T-helper 2 cell treated with Interferon-gamma antibody and Interleukin-4, amounts not matched to agents 5 μg/mL and 100 μg/mL, for 36 hours (primary cell): ENCODE data around the gene BHMT.
A peak's percentile ranks its signal among the peaks of the same experiment; 100 is the strongest.

Experiments
- DNase-seq: peaks from one replicate; pipeline ENCODE4 v3.0.0; 2021; ENCODE audit warnings: low spot score
- H3K27ac Mint-ChIP-seq: one replicate; pipeline ENCODE4 v1.8.0; 2021; ENCODE audit warnings: mild to moderate bottlenecking, mixed read lengths
- H3K27me3 Mint-ChIP-seq: one replicate; pipeline ENCODE4 v1.8.0; 2021; ENCODE audit warnings: low read depth, mixed read lengths
- H3K36me3 Mint-ChIP-seq: one replicate; pipeline ENCODE4 v1.8.0; 2021; ENCODE audit warnings: low read depth, mixed read lengths
- H3K4me1 Mint-ChIP-seq: one replicate; pipeline ENCODE4 v1.8.0; 2021; ENCODE audit warnings: low read depth, mixed read lengths
- H3K4me3 Mint-ChIP-seq: one replicate; pipeline ENCODE4 v1.8.0; 2022; ENCODE audit warnings: mild to moderate bottlenecking, moderate library complexity, mixed read lengths
- H3K9me3 Mint-ChIP-seq: one replicate; pipeline ENCODE4 v1.8.0; 2021; ENCODE audit warnings: mixed read lengths

The BHMT gene

DNA sequence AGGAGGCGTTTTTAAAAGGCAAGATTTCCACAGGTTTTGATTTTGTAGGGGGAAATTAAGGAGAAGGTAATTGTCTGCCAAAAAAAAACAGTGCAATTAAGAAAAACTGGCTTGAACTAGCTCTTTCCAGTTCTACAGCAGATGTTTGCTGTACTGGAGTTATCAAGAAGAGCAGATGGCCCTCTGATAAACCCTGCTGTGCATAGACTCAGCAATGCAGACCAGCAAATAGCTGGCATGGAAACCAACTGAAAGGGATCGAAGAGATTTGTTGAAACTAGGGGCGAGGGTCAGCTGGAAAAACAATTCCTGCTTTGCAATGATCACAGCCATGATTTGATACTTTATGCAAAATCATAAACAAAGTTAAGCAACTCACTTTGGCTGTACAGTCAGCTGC is 17.8 kb upstream of the BHMT start:
- Mint-ChIP-seq H3K9me3 (no peaks in the 10 kb centered on the region), H3K4me1 (no peaks in the 10 kb centered on the region), H3K27ac (no peak overlapping the region), H3K36me3 (no peaks in the 10 kb centered on the region), H3K4me3 (no peak overlapping the region), H3K27me3 (peaks cover 5% of the 10 kb centered on the region)
- DNase-seq = no peak

DNA sequence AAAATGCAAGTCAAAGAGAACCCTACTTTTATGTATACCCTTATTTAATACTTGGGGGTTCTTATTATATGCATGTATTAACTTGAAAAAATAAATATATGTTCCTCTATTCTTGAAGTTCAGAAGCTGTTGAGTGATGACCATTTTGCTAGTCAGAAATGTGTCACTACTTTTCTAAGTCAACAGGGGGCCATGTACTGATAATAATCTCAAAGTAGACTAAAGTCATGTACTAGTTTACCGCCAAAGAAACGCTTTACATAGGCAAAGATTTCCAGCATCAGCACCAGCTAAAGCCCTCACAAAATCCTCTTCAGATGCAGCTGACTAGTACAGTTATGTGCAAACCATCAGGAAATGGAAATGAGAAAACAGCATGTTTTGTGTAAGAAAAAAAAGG is 5.7 kb upstream of the BHMT start:
- Mint-ChIP-seq H3K27me3 (peaks cover 49% of the 10 kb centered on the region), H3K4me1 (peaks cover 5% of the 10 kb centered on the region), H3K4me3 (no peak overlapping the region), H3K9me3 (no peaks in the 10 kb centered on the region), H3K27ac (no peak overlapping the region), H3K36me3 (no peaks in the 10 kb centered on the region)
- DNase-seq = no peak

DNA sequence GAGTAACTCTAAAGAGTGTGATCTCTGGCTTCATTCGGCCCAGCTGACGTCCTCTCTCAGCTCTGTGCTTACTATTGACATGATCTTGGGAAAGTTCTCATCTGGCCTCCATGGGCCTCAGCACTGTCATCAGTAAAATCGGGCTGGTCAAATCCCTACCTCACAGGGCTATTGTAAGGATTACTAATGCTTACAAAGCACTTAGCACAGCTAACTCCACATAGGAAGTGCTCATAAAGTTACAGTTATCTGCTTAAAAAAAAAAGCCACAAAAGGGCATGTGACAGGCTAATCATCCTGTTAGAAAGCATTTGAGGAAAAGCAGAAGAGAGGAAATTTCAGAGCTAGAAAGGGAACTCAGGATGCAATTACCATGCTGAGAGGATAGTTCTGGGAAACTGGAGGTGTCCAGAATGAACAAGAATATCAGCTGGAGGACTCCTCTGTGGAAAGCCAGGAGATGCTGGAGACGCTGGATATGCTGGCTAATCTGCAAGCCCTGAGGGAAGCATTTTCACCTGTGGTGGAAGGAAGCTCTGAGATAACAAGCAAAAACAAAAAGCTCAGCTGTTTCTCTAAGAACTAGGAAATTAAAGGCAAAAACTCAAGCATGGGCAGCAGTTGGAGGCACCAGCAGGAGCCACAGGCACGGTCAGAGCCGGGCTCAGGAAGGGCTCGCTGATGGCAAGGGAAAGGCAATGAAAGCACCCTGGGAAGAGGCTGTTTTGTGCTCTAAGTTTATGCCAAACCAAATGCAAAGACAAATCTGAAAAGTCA is 4.4 kb upstream of the BHMT start:
- peaks cover 62% of the 10 kb centered on the region for H3K27me3 Mint-ChIP-seq
- no peak for DNase-seq
- no peaks in the 10 kb centered on the region for H3K36me3 Mint-ChIP-seq
- no peaks in the 10 kb centered on the region for H3K9me3 Mint-ChIP-seq
- no peak overlapping the region for H3K4me3 Mint-ChIP-seq
- peaks cover 5% of the 10 kb centered on the region for H3K4me1 Mint-ChIP-seq
- no peak overlapping the region for H3K27ac Mint-ChIP-seq

DNA sequence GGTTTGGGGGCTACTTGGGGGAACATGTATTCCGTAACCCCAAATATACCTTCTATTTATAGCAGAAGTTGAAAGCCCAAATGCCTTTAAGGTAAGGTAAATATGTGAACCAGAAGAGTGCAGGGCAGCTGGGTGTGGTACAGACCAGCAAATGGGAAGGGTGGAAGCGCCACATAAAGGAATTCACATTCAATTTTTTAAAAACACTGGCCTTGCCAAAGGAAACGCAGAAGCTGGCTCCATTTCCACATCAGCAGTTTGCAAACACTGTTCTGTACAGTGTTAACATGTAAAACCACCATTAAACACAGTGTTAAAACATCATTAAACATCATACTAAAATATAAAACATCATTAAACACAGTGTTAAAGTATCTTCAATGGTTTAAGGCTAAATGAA is 3.5 kb upstream of the BHMT start:
- DNase-seq = no peak
- no peak overlapping the region for H3K4me3 Mint-ChIP-seq
- no peaks in the 10 kb centered on the region for H3K9me3 Mint-ChIP-seq
- peaks cover 71% of the 10 kb centered on the region for H3K27me3 Mint-ChIP-seq
- no peaks in the 10 kb centered on the region for H3K36me3 Mint-ChIP-seq
- peaks cover 5% of the 10 kb centered on the region for H3K4me1 Mint-ChIP-seq
- no peak overlapping the region for H3K27ac Mint-ChIP-seq

DNA sequence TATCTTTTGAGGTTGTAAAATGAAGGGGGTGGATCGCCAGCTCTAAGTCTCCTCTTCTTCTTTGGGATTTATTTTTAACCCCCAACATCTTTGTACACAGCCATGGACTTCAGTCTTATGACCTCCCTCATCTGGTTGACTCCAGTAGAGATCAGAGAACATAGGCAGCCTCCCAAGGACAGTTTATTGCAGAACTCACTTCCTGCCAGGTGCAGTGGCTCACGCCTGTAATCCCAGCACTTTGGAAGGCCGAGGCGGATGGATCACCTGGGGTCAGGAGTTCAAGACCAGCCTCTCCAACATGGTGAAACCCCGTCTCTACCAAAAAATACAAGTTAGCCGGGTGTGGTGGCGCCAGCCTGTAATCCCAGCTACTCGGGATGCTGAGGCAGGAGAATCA is 2.8 kb upstream of the BHMT start:
- Mint-ChIP-seq H3K27me3 (peaks cover 76% of the 10 kb centered on the region), H3K27ac (no peak overlapping the region), H3K4me3 (no peak overlapping the region), H3K36me3 (no peaks in the 10 kb centered on the region), H3K9me3 (no peaks in the 10 kb centered on the region), H3K4me1 (peaks cover 5% of the 10 kb centered on the region)
- DNase-seq = no peak

DNA sequence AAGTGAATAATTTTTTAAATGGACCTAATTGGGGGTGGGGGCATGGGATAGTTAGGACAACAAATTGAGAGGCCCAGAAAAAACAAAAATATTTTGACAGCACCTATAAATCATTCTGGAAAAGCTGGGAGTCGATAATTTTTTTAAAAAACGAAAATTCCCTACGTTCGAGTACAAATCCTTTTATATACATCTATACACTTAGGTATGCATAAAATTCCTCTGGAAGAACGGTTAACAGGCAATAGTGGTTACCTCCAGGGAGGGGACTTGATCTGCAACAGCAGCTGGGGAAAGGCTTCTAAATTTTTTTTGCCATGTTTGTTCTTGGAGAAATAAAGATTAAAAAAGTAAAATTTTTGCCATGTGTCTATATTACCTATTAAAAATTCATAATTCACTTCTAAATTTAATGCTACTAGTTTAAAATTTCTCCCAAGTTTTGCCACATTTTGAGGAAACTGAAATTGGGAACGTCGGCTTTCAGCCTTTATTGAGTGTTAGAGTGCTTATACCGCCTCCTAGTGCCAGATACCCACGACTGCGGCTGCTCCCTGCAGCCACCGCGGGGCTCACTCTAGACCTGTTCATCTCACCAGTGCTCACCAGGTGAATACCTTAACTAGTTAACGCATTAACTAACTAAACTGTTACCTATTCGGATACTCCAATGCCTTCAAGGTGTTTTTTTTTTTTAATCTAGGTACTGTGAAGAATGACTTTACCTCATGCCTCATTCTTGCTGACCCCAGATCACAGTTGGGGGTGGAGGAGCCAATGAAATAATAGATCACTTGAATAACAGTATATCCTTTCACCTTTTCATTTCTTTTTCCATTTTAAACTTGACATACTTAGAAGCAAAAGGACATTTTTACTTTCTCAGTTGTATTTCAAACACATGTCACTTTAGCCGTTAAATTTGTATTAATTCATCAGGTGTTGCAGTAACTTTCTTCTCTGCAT is 1.8 kb upstream of the BHMT start:
- Mint-ChIP-seq H3K27me3 (peaks cover 75% of the 10 kb centered on the region), H3K9me3 (no peaks in the 10 kb centered on the region), H3K36me3 (no peaks in the 10 kb centered on the region), H3K4me1 (peaks cover 5% of the 10 kb centered on the region), H3K4me3 (no peak overlapping the region), H3K27ac (no peak overlapping the region)
- no peak for DNase-seq

DNA sequence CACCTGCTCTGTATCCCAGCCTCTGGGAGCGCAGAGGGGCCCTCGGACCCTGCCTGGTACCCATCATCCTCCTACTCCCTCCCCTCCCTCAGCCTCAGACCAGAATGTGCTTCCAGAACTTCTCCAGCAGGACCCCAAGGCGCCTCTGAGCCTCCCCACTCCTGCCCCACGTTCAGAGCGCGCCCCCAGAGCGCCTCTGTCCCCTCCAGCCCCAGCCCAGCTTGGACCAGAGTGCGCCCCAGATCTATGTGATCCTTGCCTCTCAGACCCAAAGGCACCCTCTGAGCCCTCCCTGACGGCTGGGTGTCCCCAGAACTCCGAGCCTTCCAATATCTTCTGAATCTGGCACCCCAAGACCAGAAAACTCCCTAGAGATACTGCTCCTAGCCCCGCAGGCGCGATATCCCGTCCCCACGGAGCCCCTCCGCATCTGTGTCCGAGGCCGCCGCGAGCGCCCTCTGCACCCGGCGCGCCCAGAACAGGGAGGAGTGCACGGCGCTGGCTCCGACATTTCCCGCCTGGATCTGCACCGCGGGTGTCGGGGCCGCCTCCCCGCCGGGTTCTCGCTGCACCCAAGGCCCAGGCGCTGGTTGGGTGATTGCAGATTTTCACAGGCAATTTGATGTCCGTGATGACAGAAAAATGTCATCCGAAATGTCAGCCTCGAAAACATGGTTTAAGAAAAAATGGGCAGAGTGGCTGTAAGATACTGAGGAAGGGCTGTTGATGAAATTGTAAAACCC is 522 bp downstream of the BHMT start:
- Mint-ChIP-seq H3K27ac (no peak overlapping the region), H3K9me3 (no peaks in the 10 kb centered on the region), H3K36me3 (no peaks in the 10 kb centered on the region), H3K4me3 (no peak overlapping the region), H3K27me3 (peaks cover 69% of the 10 kb centered on the region), H3K4me1 (peaks cover 2% of the 10 kb centered on the region)
- DNase-seq = no peak

DNA sequence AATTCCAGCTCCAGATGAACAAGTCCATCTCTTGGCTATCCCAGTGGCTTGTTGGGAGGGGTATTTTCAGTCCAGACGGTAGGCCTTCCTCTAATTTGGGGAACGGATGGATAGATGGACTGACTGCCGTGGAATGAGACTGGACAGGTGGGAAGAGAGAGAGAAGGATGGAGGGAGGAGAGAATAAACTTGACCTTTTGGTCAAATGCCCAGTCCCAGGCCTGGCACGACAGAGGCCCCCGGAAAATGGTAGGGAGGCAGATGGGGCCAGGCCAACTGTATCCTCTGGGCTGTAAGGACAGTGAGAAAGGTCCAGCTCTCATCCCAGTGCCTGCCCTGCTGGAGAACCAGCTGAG is 1.1 kb downstream of the BHMT start:
- Mint-ChIP-seq H3K9me3 (no peaks in the 10 kb centered on the region), H3K4me3 (no peak overlapping the region), H3K27ac (no peak overlapping the region), H3K36me3 (no peaks in the 10 kb centered on the region), H3K27me3 (peaks cover 64% of the 10 kb centered on the region), H3K4me1 (no peaks in the 10 kb centered on the region)
- DNase-seq = no peak

DNA sequence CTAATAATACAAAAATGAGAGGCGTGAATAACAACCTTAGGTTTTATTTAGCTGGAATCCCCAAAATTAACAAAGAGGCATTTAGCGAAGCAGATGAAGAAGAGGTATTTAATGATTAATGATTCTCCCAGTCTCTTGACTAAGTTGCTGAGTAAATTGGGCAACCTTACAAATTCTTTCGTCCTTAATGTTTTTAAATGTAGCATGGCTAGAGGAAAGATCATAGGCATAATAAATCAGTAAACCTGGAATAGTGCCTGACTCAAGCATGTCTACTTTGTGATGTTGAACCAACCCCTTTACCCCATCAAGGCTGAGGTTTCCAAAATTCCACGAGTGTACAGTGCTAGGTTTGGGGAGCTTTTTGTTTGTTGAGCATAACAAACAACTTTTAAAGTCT is 7.9 kb downstream of the BHMT start:
- Mint-ChIP-seq H3K4me3 (no peak overlapping the region), H3K9me3 (no peaks in the 10 kb centered on the region), H3K27me3 (peaks cover 20% of the 10 kb centered on the region), H3K27ac (no peak overlapping the region), H3K36me3 (no peaks in the 10 kb centered on the region), H3K4me1 (peaks cover 3% of the 10 kb centered on the region)
- DNase-seq = no peak

DNA sequence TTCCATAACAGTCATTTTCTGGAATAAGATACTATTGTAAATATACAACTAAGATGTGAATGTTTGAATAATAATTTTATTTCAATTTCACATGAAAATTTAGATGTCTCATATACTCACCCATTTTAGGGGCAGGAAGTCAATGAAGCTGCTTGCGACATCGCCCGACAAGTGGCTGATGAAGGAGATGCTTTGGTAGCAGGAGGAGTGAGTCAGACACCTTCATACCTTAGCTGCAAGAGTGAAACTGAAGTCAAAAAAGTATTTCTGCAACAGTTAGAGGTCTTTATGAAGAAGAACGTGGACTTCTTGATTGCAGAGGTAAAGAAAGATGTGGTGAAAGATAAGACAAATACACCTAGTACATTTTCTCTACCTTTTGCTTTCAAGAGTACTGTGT is 8.6 kb downstream of the BHMT start:
- Mint-ChIP-seq H3K9me3 (no peaks in the 10 kb centered on the region), H3K27me3 (peaks cover 17% of the 10 kb centered on the region), H3K27ac (no peak overlapping the region), H3K4me3 (no peak overlapping the region), H3K36me3 (no peaks in the 10 kb centered on the region), H3K4me1 (peaks cover 3% of the 10 kb centered on the region)
- no peak for DNase-seq

DNA sequence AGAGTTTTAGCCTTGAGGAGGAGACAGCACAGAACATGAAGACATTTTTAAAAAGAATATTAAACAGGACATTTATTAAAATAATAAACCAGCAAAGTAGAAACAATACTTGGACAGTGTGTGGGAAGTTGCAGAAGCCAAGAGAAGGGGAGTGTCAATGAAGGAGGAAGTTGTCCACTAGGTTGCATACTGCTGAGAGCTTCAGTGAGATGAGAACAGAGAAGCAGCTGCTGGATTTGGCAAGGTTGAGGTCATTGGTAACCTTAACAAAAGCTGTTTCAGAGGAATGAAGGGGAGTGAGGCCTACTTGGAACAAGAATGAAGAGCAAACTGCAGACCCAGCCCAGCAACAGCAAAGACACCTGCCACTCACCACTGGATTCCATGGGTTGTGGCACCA is 11.4 kb downstream of the BHMT start:
- H3K36me3 Mint-ChIP-seq = no peaks in the 10 kb centered on the region
- peaks cover 3% of the 10 kb centered on the region for H3K4me1 Mint-ChIP-seq
- H3K27me3 Mint-ChIP-seq = peaks cover 9% of the 10 kb centered on the region
- DNase-seq = no peak
- no peak overlapping the region for H3K27ac Mint-ChIP-seq
- no peaks in the 10 kb centered on the region for H3K9me3 Mint-ChIP-seq
- H3K4me3 Mint-ChIP-seq = no peak overlapping the region

DNA sequence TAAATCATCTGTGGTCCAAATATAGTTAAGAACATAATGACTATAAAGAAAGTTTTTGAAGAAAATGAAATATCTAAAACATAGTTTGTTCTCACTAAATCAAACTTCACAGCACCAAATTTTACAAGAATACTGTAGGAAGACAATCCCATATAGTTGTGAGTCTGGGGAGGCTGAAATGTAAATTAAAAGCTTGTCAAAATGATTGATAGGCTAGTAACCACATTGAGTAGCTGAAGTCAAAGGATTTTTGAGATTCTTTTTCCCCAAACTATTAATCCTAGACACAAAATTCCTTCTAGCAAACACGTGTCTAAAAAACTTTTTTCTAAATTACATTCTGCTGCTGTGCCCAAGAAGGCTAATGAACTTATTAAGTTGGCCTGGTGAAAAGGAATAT is 13.0 kb downstream of the BHMT start:
- H3K36me3 Mint-ChIP-seq = no peaks in the 10 kb centered on the region
- peaks cover 3% of the 10 kb centered on the region for H3K4me1 Mint-ChIP-seq
- no peak overlapping the region for H3K4me3 Mint-ChIP-seq
- H3K27ac Mint-ChIP-seq = no peak overlapping the region
- H3K27me3 Mint-ChIP-seq = peaks cover 4% of the 10 kb centered on the region
- no peak for DNase-seq
- no peaks in the 10 kb centered on the region for H3K9me3 Mint-ChIP-seq

DNA sequence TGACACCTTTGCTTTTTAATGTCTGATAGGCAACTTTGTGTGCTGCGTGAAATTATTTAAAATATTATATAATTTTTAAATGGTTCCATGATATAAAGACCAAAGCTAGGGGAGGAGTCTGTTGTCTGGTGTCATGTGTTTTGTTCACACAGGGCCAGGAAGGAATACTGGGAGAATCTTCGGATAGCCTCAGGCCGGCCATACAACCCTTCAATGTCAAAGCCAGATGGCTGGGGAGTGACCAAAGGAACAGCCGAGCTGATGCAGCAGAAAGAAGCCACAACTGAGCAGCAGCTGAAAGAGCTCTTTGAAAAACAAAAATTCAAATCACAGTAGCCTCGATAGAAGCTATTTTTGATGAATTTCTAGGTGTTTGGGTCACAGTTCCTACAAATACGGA is 19.2 kb downstream of the BHMT start:
- Mint-ChIP-seq H3K4me1 (peaks cover 9% of the 10 kb centered on the region), H3K9me3 (no peaks in the 10 kb centered on the region), H3K27me3 (no peaks in the 10 kb centered on the region), H3K36me3 (no peaks in the 10 kb centered on the region), H3K4me3 (no peak overlapping the region), H3K27ac (no peak overlapping the region)
- DNase-seq = no peak

DNA sequence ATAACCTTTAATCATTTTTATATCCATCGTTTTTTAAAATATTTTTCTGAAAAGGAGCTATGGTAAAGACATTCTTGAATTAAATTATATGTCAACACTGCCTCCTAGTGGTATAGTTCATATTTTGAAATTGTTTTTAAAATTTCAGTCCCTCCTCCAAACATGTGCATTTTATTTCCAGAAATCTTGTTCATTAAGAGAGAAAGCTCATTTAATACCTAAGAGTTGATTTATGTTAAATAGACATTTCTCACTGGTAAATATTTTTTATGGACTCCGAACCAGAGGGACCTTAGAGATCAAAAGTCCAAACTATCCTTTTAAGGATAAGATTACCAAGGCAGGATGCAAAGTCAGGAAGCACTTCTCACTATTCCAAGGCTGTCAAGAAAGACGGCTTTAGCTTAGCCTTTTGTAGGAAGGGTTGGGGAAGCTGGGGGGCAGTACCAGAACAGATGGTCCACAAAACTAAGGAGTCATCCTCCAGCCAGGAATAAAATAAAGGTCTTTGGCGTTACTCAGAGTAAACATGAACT is 21.6 kb downstream of the BHMT start:
- peaks cover 9% of the 10 kb centered on the region for H3K4me1 Mint-ChIP-seq
- DNase-seq = no peak
- H3K36me3 Mint-ChIP-seq = no peaks in the 10 kb centered on the region
- H3K4me3 Mint-ChIP-seq = peak overlapping the region; percentile 52
- H3K9me3 Mint-ChIP-seq = no peaks in the 10 kb centered on the region
- H3K27me3 Mint-ChIP-seq = no peaks in the 10 kb centered on the region
- H3K27ac Mint-ChIP-seq = no peak overlapping the region
